SU-DHL-6 (cell line): Measurements from ENCODE around the gene MGME1.

Source experiments
- EZH2phosphoT487 ChIP-seq: fragments of 200-600 bp; sonication (generic), shearing (Covaris generic); conservative IDR thresholded peaks from 2 replicates; pipeline ENCODE4 v1.6.1; 2018; ENCODE audit warnings: mild to moderate bottlenecking, antibody characterized with exemption, low read length, moderate library complexity, mixed read lengths
- TF ChIP-seq, protein P1 (sequence below): fragments of 200-600 bp; sonication (generic); IDR thresholded peaks from one replicate; pipeline ENCODE4 v1.5.1; 2017; ENCODE audit warnings: antibody characterized with exemption, mild to moderate bottlenecking, low read length, moderate library complexity; ENCODE audit not compliant: insufficient read depth, poor library complexity, severe bottlenecking

DNA sequence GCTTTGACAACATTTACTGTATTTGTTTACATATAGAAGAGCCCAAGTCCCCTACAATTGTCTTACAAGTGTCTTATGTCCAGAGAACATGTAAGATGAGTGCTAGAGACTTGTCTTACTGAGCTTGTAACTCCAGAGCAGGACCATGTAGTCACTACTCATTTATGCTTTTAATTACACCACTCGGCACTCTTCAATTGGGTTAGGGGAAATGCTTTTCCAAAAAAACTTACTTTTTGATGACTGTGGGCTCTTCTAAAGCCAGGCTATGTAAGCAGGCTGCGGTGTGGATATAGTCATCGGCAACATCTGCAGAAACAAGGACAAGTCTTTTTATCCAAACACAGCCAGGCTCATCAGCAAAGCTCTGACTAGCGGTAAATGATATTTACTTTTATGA, 18.9 kb upstream of the MGME1 start:
- TF ChIP-seq, protein P1, sequence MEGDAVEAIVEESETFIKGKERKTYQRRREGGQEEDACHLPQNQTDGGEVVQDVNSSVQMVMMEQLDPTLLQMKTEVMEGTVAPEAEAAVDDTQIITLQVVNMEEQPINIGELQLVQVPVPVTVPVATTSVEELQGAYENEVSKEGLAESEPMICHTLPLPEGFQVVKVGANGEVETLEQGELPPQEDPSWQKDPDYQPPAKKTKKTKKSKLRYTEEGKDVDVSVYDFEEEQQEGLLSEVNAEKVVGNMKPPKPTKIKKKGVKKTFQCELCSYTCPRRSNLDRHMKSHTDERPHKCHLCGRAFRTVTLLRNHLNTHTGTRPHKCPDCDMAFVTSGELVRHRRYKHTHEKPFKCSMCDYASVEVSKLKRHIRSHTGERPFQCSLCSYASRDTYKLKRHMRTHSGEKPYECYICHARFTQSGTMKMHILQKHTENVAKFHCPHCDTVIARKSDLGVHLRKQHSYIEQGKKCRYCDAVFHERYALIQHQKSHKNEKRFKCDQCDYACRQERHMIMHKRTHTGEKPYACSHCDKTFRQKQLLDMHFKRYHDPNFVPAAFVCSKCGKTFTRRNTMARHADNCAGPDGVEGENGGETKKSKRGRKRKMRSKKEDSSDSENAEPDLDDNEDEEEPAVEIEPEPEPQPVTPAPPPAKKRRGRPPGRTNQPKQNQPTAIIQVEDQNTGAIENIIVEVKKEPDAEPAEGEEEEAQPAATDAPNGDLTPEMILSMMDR, result no peak
- TF ChIP-seq EZH2phosphoT487, result no peak
